GM12878 (cell line): ENCODE measurements around the gene CUTC. TPM values are rescaled to one million over a fixed set of nuclear protein-coding genes. Genes with fewer than 3 reads are reported as not detected.
A peak's percentile ranks its signal among the peaks of the same experiment; 100 is the strongest.

Experiments
- ATAC-seq: fragments of 200-7000 bp; cut with Tn5 transposase; 3 replicates; pipeline ENCODE4 v1.9.1; 2020; ENCODE audit warnings: mild to moderate bottlenecking, moderate library complexity
- BruUV-seq: library from RNA; stranded (reverse); fragments of 400-500 nt; replicated peaks from 2 replicates; lab custom pipeline; 2021; lab: Mats Ljungman, UMichigan
- CTCF ChIA-PET: fragments of 300-600 bp; sonication (Branson Sonifier 250); formaldehyde crosslinking; extraction: SDS; loops from one replicate; lab custom pipeline; 2021; ENCODE audit warnings: inconsistent platforms; lab: Yijun Ruan, JAX
- POLR2A ChIA-PET: fragments of 350-600 bp; formaldehyde crosslinking; extraction: SDS; loops from one replicate; lab custom pipeline; 2021; ENCODE audit warnings: inconsistent platforms; lab: Charles Lee
- RAD21 ChIA-PET: fragments of 300-600 bp; sonication (Branson Sonifier 250); formaldehyde crosslinking; loops from one replicate; lab custom pipeline; 2023; ENCODE audit warnings: antibody characterized with exemption; ENCODE audit not compliant: unreplicated experiment; lab: Charles Lee
- SMC1A ChIA-PET: fragments of 300-600 bp; sonication (Branson Sonifier 250); formaldehyde crosslinking; loops from one replicate; lab custom pipeline; 2023; ENCODE audit not compliant: unreplicated experiment, uncharacterized antibody; lab: Charles Lee
- DNase-seq: peaks from one replicate; pipeline ENCODE4 v3.0.0-alpha.2; 2011; ENCODE audit warnings: low read depth, low spot score
- FAIRE-seq: peaks from 3 replicates; lab custom pipeline; 2011; peaks lifted over from hg19 to GRCh38; lab: Jason Lieb, UNC
- H2AFZ ChIP-seq: 2 replicates; pipeline ENCODE4 v1.6.0; 2011; ENCODE audit warnings: low read depth, low read length, control low read depth; ENCODE audit not compliant: control insufficient read depth
- H3K27ac ChIP-seq: 2 replicates; pipeline ENCODE4 v1.5.1; 2011; ENCODE audit warnings: control low read depth; ENCODE audit not compliant: control insufficient read depth, insufficient read depth
- H3K27me3 ChIP-seq, 2 experiments: replicated peaks in 1 of 2; 2 replicates each; pipeline versions ENCODE4 v1.6.0 to v1.6.1; 2011; ENCODE audit warnings: low read length in 1 of 2; ENCODE audit not compliant: control insufficient read depth in 2 of 2, insufficient read depth in 2 of 2
- H3K36me3 ChIP-seq, 2 experiments: 2 replicates each; pipeline ENCODE4 v1.5.1; 2011; ENCODE audit warnings: low read length in 1 of 2; ENCODE audit not compliant: control insufficient read depth in 2 of 2, insufficient read depth in 2 of 2
- H3K4me1 ChIP-seq: 2 replicates; pipeline ENCODE4 v1.6.1; 2011; ENCODE audit warnings: mild to moderate bottlenecking, low read length, moderate library complexity, mixed read lengths; ENCODE audit not compliant: control insufficient read depth, insufficient read depth
- H3K4me2 ChIP-seq: 2 replicates; pipeline ENCODE4 v1.6.0; 2011; ENCODE audit warnings: control low read depth; ENCODE audit not compliant: control insufficient read depth, insufficient read depth
- H3K4me3 ChIP-seq: fragments of 200-600 bp; sonication (generic); 2 replicates; pipeline ENCODE4 v1.5.1; 2016
- H3K79me2 ChIP-seq: 2 replicates; pipeline ENCODE4 v1.6.0; 2011; ENCODE audit warnings: low read length; ENCODE audit not compliant: control insufficient read depth, insufficient read depth
- H3K9ac ChIP-seq: 2 replicates; pipeline ENCODE4 v1.8.0; 2011; ENCODE audit warnings: low read length, control low read depth, mixed read lengths; ENCODE audit not compliant: control insufficient read depth, insufficient read depth
- H3K9me3 ChIP-seq: replicated peaks from 3 replicates; pipeline ENCODE4 v1.5.1; 2011; ENCODE audit warnings: mild to moderate bottlenecking, low read length; ENCODE audit not compliant: control insufficient read depth, insufficient read depth
- H4K20me1 ChIP-seq: 2 replicates; pipeline ENCODE4 v1.6.0; 2011; ENCODE audit not compliant: control insufficient read depth, insufficient read depth
- BHLHE40 ChIP-seq, 2 experiments: fragments of 450-650 bp in 1 of 2; IDR thresholded peaks; 2 replicates each; pipeline ENCODE4 v1.6.1; 2011 to 2017; ENCODE audit warnings: low read depth in 2 of 2, borderline replicate concordance in 1 of 2, improper control_type of control experiment in 1 of 2, low read length in 1 of 2, mild to moderate bottlenecking in 1 of 2
- CEBPB ChIP-seq, 2 experiments: fragments of 150-350 bp in 1 of 2; IDR thresholded peaks; 2 replicates each; pipeline ENCODE4 v1.6.1; 2012 to 2014; ENCODE audit warnings: low read depth in 2 of 2, low read length in 2 of 2, borderline replicate concordance in 1 of 2, inconsistent platforms in 1 of 2
- EGR1 ChIP-seq, 2 experiments: IDR thresholded peaks; 1 replicate in 1 of 2; 2 replicates in 1 of 2; pipeline ENCODE4 v1.6.1; 2011 to 2012; ENCODE audit warnings: low read depth in 2 of 2, low read length in 2 of 2, borderline replicate concordance in 1 of 2, mild to moderate bottlenecking in 1 of 2, moderate library complexity in 1 of 2
- EP300 ChIP-seq, 2 experiments: fragments of 150-350 bp in 1 of 2; IDR thresholded peaks; 2 replicates each; pipeline ENCODE4 v1.6.1; 2011 to 2012; ENCODE audit warnings: low read depth in 2 of 2, low read length in 2 of 2, borderline replicate concordance in 1 of 2, improper control_type of control experiment in 1 of 2, inconsistent platforms in 1 of 2; ENCODE audit not compliant: control insufficient read depth in 1 of 2
- FOXM1 ChIP-seq: IDR thresholded peaks from 2 replicates; pipeline ENCODE4 v1.6.1; 2012; ENCODE audit warnings: low read depth, mild to moderate bottlenecking, inconsistent platforms, low read length, moderate library complexity
- HCFC1 ChIP-seq: fragments of 150-350 bp; IDR thresholded peaks from 2 replicates; pipeline ENCODE4 v1.6.1; 2014; ENCODE audit warnings: low read length
- HDAC2 ChIP-seq: fragments of 200-600 bp; sonication (generic); IDR thresholded peaks from 2 replicates; pipeline ENCODE4 v1.6.1; 2017
- IRF4 ChIP-seq: IDR thresholded peaks from 2 replicates; pipeline ENCODE4 v1.6.1; 2011; ENCODE audit warnings: low read depth, low read length
- JUND ChIP-seq: IDR thresholded peaks from 2 replicates; pipeline ENCODE4 v1.6.1; 2012; ENCODE audit warnings: low read depth, mild to moderate bottlenecking, low read length, improper control_type of control experiment, moderate library complexity
- LARP7 ChIP-seq: fragments of 450-650 bp; IDR thresholded peaks from 2 replicates; pipeline ENCODE4 v1.6.1; 2017; ENCODE audit warnings: mild to moderate bottlenecking
- MEF2B ChIP-seq: fragments of 450-650 bp; IDR thresholded peaks from 2 replicates; pipeline ENCODE4 v1.6.1; 2018; ENCODE audit warnings: mild to moderate bottlenecking, moderate library complexity; ENCODE audit not compliant: partially characterized antibody, poor library complexity, severe bottlenecking
- NFIC ChIP-seq: IDR thresholded peaks from 2 replicates; pipeline ENCODE4 v1.6.1; 2012; ENCODE audit warnings: low read depth, mild to moderate bottlenecking, inconsistent platforms, low read length, moderate library complexity
- SPI1 ChIP-seq: IDR thresholded peaks from 2 replicates; pipeline ENCODE4 v1.6.1; 2011; ENCODE audit warnings: low read depth, mild to moderate bottlenecking, low read length, moderate library complexity, borderline replicate concordance; ENCODE audit not compliant: insufficient read depth
- TCF7 ChIP-seq: IDR thresholded peaks from 2 replicates; pipeline ENCODE4 v1.6.1; 2014; ENCODE audit warnings: antibody characterized with exemption, borderline replicate concordance
- YBX1 ChIP-seq: fragments of 450-650 bp; IDR thresholded peaks from 2 replicates; pipeline ENCODE4 v1.6.1; 2016; ENCODE audit warnings: antibody characterized with exemption
- WGBS: methylation state at CpG from one replicate; pipeline ENCODE4 v1.1.6; 2016; ENCODE audit warnings: low lambda C conversion rate; ENCODE audit not compliant: insufficient replicate concordance, insufficient coverage; ENCODE audit errors: missing lambda C conversion rate; 5-methylcytosine and 5-hydroxymethylcytosine counted together
- in situ Hi-C: fragments of 300-500 bp; cut with MboI; formaldehyde crosslinking; loops from 9 replicates; pipeline ENCODE4 v1.14.3; 2018; ENCODE audit warnings: mixed read lengths
- intact Hi-C: fragments of 100-400 bp; cut with micrococcal nuclease; formaldehyde crosslinking; loops from one replicate; pipeline ENCODE4 v1.14.2; 2022; ENCODE audit not compliant: unreplicated experiment
- polyA plus RNA-seq, 11 experiments: library from polyadenylated mRNA; depleted of rRNA in 4 of 11; unstranded in 6 of 11; stranded (reverse) in 5 of 11; fragments of >200 nt; fragmentation: Nextera tagmentation in 4 of 11; fragmentation: Illumina TruSeq in 1 of 11; extraction: Ambion mirVana in 4 of 11; extraction: Trizol in 1 of 11; gene quantifications; 1 replicate in 1 of 11; 2 replicates in 10 of 11; pipeline versions ENCODE4 v1.2.1 to v1.2.3, GENCODE V29; 2011 to 2016; ENCODE audit warnings: inconsistent platforms in 2 of 11, missing spikeins in 2 of 11, low read depth in 1 of 11
- total RNA-seq, 4 experiments: library from RNA; depleted of rRNA in 3 of 4; stranded (reverse); fragments of >200 nt in 3 of 4; fragmentation: Illumina TruSeq in 1 of 4; extraction: Trizol in 1 of 4; gene quantifications; 2 replicates each; pipeline versions ENCODE4 v1.2.1 to v1.2.3, GENCODE V29; 2013 to 2021
- TF ChIP-seq, protein P1 (sequence below): fragments of 450-650 bp; IDR thresholded peaks from 2 replicates; pipeline ENCODE4 v1.6.1; 2016; ENCODE audit warnings: mild to moderate bottlenecking, moderate library complexity, borderline replicate concordance
- TF ChIP-seq, protein P2 (sequence below): IDR thresholded peaks from 2 replicates; pipeline ENCODE4 v1.6.1; 2012; ENCODE audit warnings: low read length, inconsistent platforms

CUTC gene
- total and polyA plus RNA-seq, 10 of the 15 experiments (the other 5 are each of a cell fraction or from before 2014, with no cell fraction given): 23.8 to 71.7 (median 40.8) TPM

DNA sequence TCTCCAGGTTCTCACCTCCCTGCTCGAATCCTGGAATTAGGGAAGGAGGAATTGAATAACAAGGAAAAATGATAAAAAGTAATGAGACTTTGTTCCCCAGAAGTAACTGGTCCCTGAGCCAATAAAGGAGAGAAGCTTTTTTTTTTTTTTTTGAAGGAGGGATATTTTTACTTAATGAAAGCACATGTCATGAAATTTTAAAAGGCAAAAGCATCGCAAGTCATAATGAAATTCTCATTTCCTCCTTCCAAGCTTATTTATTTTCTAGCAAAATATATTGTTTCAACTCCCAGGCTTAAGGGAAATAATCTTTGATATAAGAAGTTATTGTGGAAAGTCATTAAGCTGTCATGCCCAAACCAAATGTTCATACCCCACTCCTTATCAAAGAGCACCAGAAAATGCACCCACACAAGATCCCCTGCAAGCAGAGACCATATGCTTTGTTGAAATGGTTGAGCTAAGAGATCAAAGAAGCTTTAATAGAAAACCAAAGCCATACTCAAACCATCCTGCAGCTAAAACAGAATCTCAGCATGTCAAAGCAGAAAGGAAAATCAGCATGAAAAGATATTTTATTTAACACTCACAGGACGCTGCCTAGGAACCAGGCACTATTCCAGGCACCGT, 33.8 kb downstream of the CUTC start:
- ATAC-seq (peak; percentile 62), FAIRE-seq (peak; percentile 90), DNase-seq (peak; percentile 12)
- no peaks in the 10 kb centered on the region; the same call in 1 of the 3 replicates for H3K9me3 ChIP-seq
- no peak overlapping the region; the same call in 1 of the 2 replicates for H3K27ac ChIP-seq
- intact Hi-C loops: no loop called here
- ChIA-PET CTCF (interaction anchor here (0.9 to 1.8 kb wide), 6 partner anchors 10 to 330 kb away, joined by 3 to 7 read pairs (median 4); no protein-coding TSS in a partner anchor), POLR2A (interaction anchor here (0.6 to 1.1 kb wide), 8 partner anchors 8 to 469 kb away, joined by 3 to 10 read pairs (median 4); partner anchors contain the start of genes COX15 and CUTC), RAD21 (interaction anchor here (0.6 to 2.0 kb wide), 4 partner anchors 33 to 501 kb away, joined by 3 to 11 read pairs (median 4); partner anchors contain the start of genes COX15 and CUTC), SMC1A (interaction anchor here (0.8 to 1.5 kb wide), 13 partner anchors 10 to 330 kb away, joined by 3 to 6 read pairs (median 3); partner anchors contain the start of genes COX15, CUTC and SLC25A28)
- no peaks in the 10 kb centered on the region for H3K79me2 ChIP-seq
- H3K4me1 ChIP-seq: peaks cover 20% of the 10 kb centered on the region
- 37% methylated on average over 4 of the region's 4 CpGs for WGBS
- H4K20me1 ChIP-seq: no peaks in the 10 kb centered on the region
- H3K27me3 ChIP-seq: no peaks in the 10 kb centered on the region
- in situ Hi-C loops: no loop called here
- no peak overlapping the region for H2AFZ ChIP-seq
- no peaks in the 10 kb centered on the region for H3K36me3 ChIP-seq
- H3K4me2 ChIP-seq: peak overlapping the region; percentile 91
- no peak overlapping the region for H3K9ac ChIP-seq
- H3K4me3 ChIP-seq: 0 out of 2 replicates have a peak overlapping the region, but pooled peaks have one; percentile 19
- no TSS peak for BruUV-seq
- 0 out of 2 replicates have a peak, but pooled peaks have one; percentile 25 for TF ChIP-seq IRF4
- 0 out of 2 replicates have a peak, but pooled peaks have one; percentile 7 for TF ChIP-seq FOXM1
- peak; percentile 60 for TF ChIP-seq NFIC
- no peak for TF ChIP-seq HCFC1
- TF ChIP-seq YBX1: no peak
- TF ChIP-seq, protein P1, sequence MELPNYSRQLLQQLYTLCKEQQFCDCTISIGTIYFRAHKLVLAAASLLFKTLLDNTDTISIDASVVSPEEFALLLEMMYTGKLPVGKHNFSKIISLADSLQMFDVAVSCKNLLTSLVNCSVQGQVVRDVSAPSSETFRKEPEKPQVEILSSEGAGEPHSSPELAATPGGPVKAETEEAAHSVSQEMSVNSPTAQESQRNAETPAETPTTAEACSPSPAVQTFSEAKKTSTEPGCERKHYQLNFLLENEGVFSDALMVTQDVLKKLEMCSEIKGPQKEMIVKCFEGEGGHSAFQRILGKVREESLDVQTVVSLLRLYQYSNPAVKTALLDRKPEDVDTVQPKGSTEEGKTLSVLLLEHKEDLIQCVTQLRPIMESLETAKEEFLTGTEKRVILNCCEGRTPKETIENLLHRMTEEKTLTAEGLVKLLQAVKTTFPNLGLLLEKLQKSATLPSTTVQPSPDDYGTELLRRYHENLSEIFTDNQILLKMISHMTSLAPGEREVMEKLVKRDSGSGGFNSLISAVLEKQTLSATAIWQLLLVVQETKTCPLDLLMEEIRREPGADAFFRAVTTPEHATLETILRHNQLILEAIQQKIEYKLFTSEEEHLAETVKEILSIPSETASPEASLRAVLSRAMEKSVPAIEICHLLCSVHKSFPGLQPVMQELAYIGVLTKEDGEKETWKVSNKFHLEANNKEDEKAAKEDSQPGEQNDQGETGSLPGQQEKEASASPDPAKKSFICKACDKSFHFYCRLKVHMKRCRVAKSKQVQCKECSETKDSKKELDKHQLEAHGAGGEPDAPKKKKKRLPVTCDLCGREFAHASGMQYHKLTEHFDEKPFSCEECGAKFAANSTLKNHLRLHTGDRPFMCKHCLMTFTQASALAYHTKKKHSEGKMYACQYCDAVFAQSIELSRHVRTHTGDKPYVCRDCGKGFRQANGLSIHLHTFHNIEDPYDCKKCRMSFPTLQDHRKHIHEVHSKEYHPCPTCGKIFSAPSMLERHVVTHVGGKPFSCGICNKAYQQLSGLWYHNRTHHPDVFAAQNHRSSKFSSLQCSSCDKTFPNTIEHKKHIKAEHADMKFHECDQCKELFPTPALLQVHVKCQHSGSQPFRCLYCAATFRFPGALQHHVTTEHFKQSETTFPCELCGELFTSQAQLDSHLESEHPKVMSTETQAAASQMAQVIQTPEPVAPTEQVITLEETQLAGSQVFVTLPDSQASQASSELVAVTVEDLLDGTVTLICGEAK: peak; percentile 13; the same call in 1 of the 2 replicates
- no peak for TF ChIP-seq CEBPB (IDR thresholded peaks at IDR 0.05; ENCODE audit: borderline replicate concordance in 1 of 2, low read depth in 2 of 2, low read length in 2 of 2)
- TF ChIP-seq, protein P2, sequence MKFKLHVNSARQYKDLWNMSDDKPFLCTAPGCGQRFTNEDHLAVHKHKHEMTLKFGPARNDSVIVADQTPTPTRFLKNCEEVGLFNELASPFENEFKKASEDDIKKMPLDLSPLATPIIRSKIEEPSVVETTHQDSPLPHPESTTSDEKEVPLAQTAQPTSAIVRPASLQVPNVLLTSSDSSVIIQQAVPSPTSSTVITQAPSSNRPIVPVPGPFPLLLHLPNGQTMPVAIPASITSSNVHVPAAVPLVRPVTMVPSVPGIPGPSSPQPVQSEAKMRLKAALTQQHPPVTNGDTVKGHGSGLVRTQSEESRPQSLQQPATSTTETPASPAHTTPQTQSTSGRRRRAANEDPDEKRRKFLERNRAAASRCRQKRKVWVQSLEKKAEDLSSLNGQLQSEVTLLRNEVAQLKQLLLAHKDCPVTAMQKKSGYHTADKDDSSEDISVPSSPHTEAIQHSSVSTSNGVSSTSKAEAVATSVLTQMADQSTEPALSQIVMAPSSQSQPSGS: peak; percentile 66
- no peak for TF ChIP-seq HDAC2
- no peak for TF ChIP-seq EGR1 (IDR thresholded peaks at IDR 0.05; ENCODE audit: borderline replicate concordance in 1 of 2, low read depth in 2 of 2, low read length in 2 of 2)
- TF ChIP-seq SPI1: peak; percentile 88
- TF ChIP-seq EP300 (IDR thresholded peaks at IDR 0.05; ENCODE audit: borderline replicate concordance in 1 of 2, control insufficient read depth in 1 of 2, low read depth in 2 of 2, low read length in 2 of 2): peak in 1 of 2 experiments; percentile 66; a peak in 1 of 4 replicates
- TF ChIP-seq BHLHE40 (IDR thresholded peaks at IDR 0.05; ENCODE audit: borderline replicate concordance in 1 of 2, low read depth in 2 of 2, low read length in 1 of 2): 0 out of 4 replicates have a peak, but pooled peaks of 1 of the 2 experiments have one; percentile 26
- peak; percentile 65 for TF ChIP-seq JUND
- TF ChIP-seq LARP7: no peak
- TF ChIP-seq TCF7: peak; percentile 38; the same call in 1 of the 2 replicates
- peak; percentile 5 for TF ChIP-seq MEF2B
